ENCODE measurements around the gene SSU72.
"Not testable (repeated sequence)": the region's sequence is repeated elsewhere in the genome, so short reads cannot be mapped to it uniquely, and the experiment has no call there.

The SSU72 gene

GRCh38 chr1:1594602-1595260 lies 20.1 kb upstream of the SSU72 start:
- no peak for DNase-seq

- DNase-seq, result no peak
Measured at GRCh38 chr1:1593834-1594601, 19.4 kb upstream of the SSU72 start.

GRCh38 chr1:1591452-1591851 lies 16.8 kb upstream of the SSU72 start:
- DNase-seq, result no peak

GRCh38 chr1:1583347-1584010 lies 8.8 kb upstream of the SSU72 start:
- DNase-seq, result no peak

GRCh38 chr1:1582585-1583346 lies 8.1 kb upstream of the SSU72 start:
- DNase-seq, result no peak

- DNase-seq, result no peak
Measured at GRCh38 chr1:1578371-1578940, 3.8 kb upstream of the SSU72 start.

GRCh38 chr1:1577367-1578011 lies 2.8 kb upstream of the SSU72 start:
- DNase-seq, result no peak

GRCh38 chr1:1573843-1574720 lies 581 bp downstream of the SSU72 start:
- DNase-seq, result peak; percentile 60

GRCh38 chr1:1569341-1569740 lies 5.3 kb downstream of the SSU72 start:
- no peak for DNase-seq

- no peak for DNase-seq
Measured at GRCh38 chr1:1567891-1568291, 6.8 kb downstream of the SSU72 start.

- DNase-seq, result no peak
Measured at GRCh38 chr1:1567152-1567875, 7.3 kb downstream of the SSU72 start.

GRCh38 chr1:1565340-1565739 lies 9.3 kb downstream of the SSU72 start:
- DNase-seq, result no peak

GRCh38 chr1:1564268-1564667 lies 10.4 kb downstream of the SSU72 start:
- no peak for DNase-seq

- no peak for DNase-seq
Measured at GRCh38 chr1:1563688-1564087, 11.0 kb downstream of the SSU72 start.

- no peak for DNase-seq
Measured at GRCh38 chr1:1562556-1563195, 12.0 kb downstream of the SSU72 start.

- no peak for DNase-seq
Measured at GRCh38 chr1:1561801-1562470, 12.7 kb downstream of the SSU72 start.

GRCh38 chr1:1560178-1560577 lies 14.5 kb downstream of the SSU72 start:
- DNase-seq, result no peak

GRCh38 chr1:1559066-1559465 lies 15.6 kb downstream of the SSU72 start:
- no peak for DNase-seq

- DNase-seq, result no peak
Measured at GRCh38 chr1:1558591-1558990, 16.1 kb downstream of the SSU72 start.

GRCh38 chr1:1557688-1558087 lies 17.0 kb downstream of the SSU72 start:
- DNase-seq, result not testable (repeated sequence)

Measured in activated gamma-delta T cell treated with Interleukin-2 at 50 U/mL for 16 hours (primary cell).